OCI-LY1 (cell line): ENCODE data around the gene COX14.

Experiments
- H2AFZ ChIP-seq: fragments of 200-600 bp; sonication (generic), shearing (Covaris generic); 2 replicates; pipeline ENCODE4 v1.6.0; 2014; ENCODE audit warnings: antibody characterized with exemption, mild to moderate bottlenecking, low read length
- H3F3A ChIP-seq: fragments of 200-600 bp; sonication (generic), shearing (Covaris generic); 2 replicates; pipeline ENCODE4 v1.6.0; 2014; ENCODE audit warnings: mild to moderate bottlenecking, antibody characterized with exemption, low read length, moderate library complexity; ENCODE audit not compliant: insufficient read depth
- H3K27ac ChIP-seq: fragments of 200-600 bp; sonication (generic); 2 replicates; pipeline ENCODE4 v1.5.1; 2014; ENCODE audit warnings: low read length, mixed run types, mild to moderate bottlenecking, low read depth; ENCODE audit not compliant: poor library complexity, severe bottlenecking
- H3K27me3 ChIP-seq: fragments of 200-600 bp; sonication (generic); 2 replicates; pipeline ENCODE4 v1.6.0; 2014; ENCODE audit warnings: antibody characterized with exemption, mild to moderate bottlenecking, low read length, moderate library complexity; ENCODE audit not compliant: insufficient read depth
- H3K36me3 ChIP-seq: fragments of 200-600 bp; sonication (generic); 2 replicates; pipeline ENCODE4 v1.6.1; 2014; ENCODE audit warnings: mild to moderate bottlenecking, antibody characterized with exemption, low read length, moderate library complexity, mixed read lengths; ENCODE audit not compliant: insufficient read depth
- H3K4me1 ChIP-seq: fragments of 200-600 bp; sonication (generic); 2 replicates; pipeline ENCODE4 v1.5.1; 2014; ENCODE audit warnings: mild to moderate bottlenecking, low read length, moderate library complexity; ENCODE audit not compliant: insufficient read depth, severe bottlenecking
- H3K4me2 ChIP-seq: fragments of 200-600 bp; sonication (generic), shearing (Covaris generic); 2 replicates; pipeline ENCODE4 v1.6.1; 2014; ENCODE audit warnings: low read length
- H3K4me3 ChIP-seq: fragments of 200-600 bp; sonication (generic); 2 replicates; pipeline ENCODE4 v1.5.1; 2014; ENCODE audit warnings: low read length, low read depth, mild to moderate bottlenecking, mixed read lengths; ENCODE audit not compliant: poor library complexity, severe bottlenecking
- H3K79me2 ChIP-seq: fragments of 200-600 bp; shearing (Covaris generic); 2 replicates; pipeline ENCODE4 v1.6.1; 2016; ENCODE audit warnings: mixed run types, low read length, mixed read lengths; ENCODE audit not compliant: insufficient read depth
- H3K9ac ChIP-seq: fragments of 200-600 bp; sonication (generic), shearing (Covaris generic); 2 replicates; pipeline ENCODE4 v1.6.1; 2014; ENCODE audit warnings: mild to moderate bottlenecking, low read length, mixed read lengths
- H3K9me2 ChIP-seq: fragments of 200-600 bp; sonication (generic), shearing (Covaris generic); 2 replicates; pipeline ENCODE4 v1.6.1; 2014; ENCODE audit warnings: low read depth, mild to moderate bottlenecking, low read length, mixed read lengths
- H3K9me3 ChIP-seq: fragments of 200-600 bp; shearing (Covaris generic); 2 replicates; pipeline ENCODE4 v1.6.1; 2014; ENCODE audit warnings: low read length, mixed read lengths
- H4K20me1 ChIP-seq: fragments of 200-600 bp; sonication (generic), shearing (Covaris generic); 2 replicates; pipeline ENCODE4 v1.6.0; 2016; ENCODE audit warnings: mild to moderate bottlenecking, low read length; ENCODE audit not compliant: insufficient read depth
- CTCF ChIP-seq: fragments of 200-600 bp; sonication (generic), shearing (Covaris generic); IDR thresholded peaks from 2 replicates; pipeline ENCODE4 v1.5.1; 2017; ENCODE audit warnings: mild to moderate bottlenecking, antibody characterized with exemption, low read length, moderate library complexity, mixed read lengths
- EZH2 ChIP-seq: fragments of 200-600 bp; sonication (generic), shearing (Covaris generic); IDR thresholded peaks from 2 replicates; pipeline ENCODE4 v1.8.0; 2017; ENCODE audit warnings: borderline replicate concordance, mixed run types, mild to moderate bottlenecking, antibody characterized with exemption, low read length, moderate library complexity, mixed read lengths

COX14 gene

GRCh38 chr12:50156641-50157040, 44.6 kb downstream of the COX14 start:
- H3F3A ChIP-seq: no peaks in the 10 kb centered on the region
- H3K27ac ChIP-seq: no peak overlapping the region

GRCh38 chr12:50157259-50157658, 45.2 kb downstream of the COX14 start:
- H3F3A ChIP-seq: no peaks in the 10 kb centered on the region
- H3K9ac ChIP-seq: no peak overlapping the region
- H3K79me2 ChIP-seq: peaks cover 21% of the 10 kb centered on the region

More at GRCh38 chr12:50156641-50157040, 44.6 kb downstream of the COX14 start:
- Histone ChIP-seq H3K36me3 (peaks cover 14% of the 10 kb centered on the region), H3K9me3 (no peaks in the 10 kb centered on the region), H4K20me1 (no peaks in the 10 kb centered on the region), H3K4me3 (no peak overlapping the region), H2AFZ (no peak overlapping the region), H3K9me2 (no peaks in the 10 kb centered on the region), H3K27me3 (no peaks in the 10 kb centered on the region), H3K79me2 (peaks cover 21% of the 10 kb centered on the region), H3K4me2 (no peak overlapping the region), H3K4me1 (no peaks in the 10 kb centered on the region), H3K9ac (no peak overlapping the region)
- TF ChIP-seq EZH2 (no peak), CTCF (no peak)

GRCh38 chr12:50160643-50161042, 48.6 kb downstream of the COX14 start:
- peaks cover 14% of the 10 kb centered on the region for H3K36me3 ChIP-seq
- no peak overlapping the region for H3K27ac ChIP-seq
- H3F3A ChIP-seq: no peaks in the 10 kb centered on the region
- H3K4me1 ChIP-seq: peaks cover 2% of the 10 kb centered on the region
- H3K27me3 ChIP-seq: no peaks in the 10 kb centered on the region
- no peak overlapping the region for H3K9ac ChIP-seq
- no peak overlapping the region for H3K4me2 ChIP-seq
- H2AFZ ChIP-seq: no peak overlapping the region
- no peaks in the 10 kb centered on the region for H3K9me2 ChIP-seq
- H3K79me2 ChIP-seq: peaks cover 33% of the 10 kb centered on the region
- TF ChIP-seq CTCF: no peak
- no peak for TF ChIP-seq EZH2
- H3K4me3 ChIP-seq: no peak overlapping the region
- no peaks in the 10 kb centered on the region for H3K9me3 ChIP-seq
- H4K20me1 ChIP-seq: no peaks in the 10 kb centered on the region

More at GRCh38 chr12:50157259-50157658, 45.2 kb downstream of the COX14 start:
- Histone ChIP-seq H2AFZ (no peak overlapping the region), H3K9me2 (no peaks in the 10 kb centered on the region), H3K36me3 (peaks cover 14% of the 10 kb centered on the region), H3K27ac (no peak overlapping the region), H3K4me3 (no peak overlapping the region), H4K20me1 (no peaks in the 10 kb centered on the region), H3K9me3 (no peaks in the 10 kb centered on the region), H3K4me2 (no peak overlapping the region), H3K4me1 (no peaks in the 10 kb centered on the region), H3K27me3 (no peaks in the 10 kb centered on the region)
- no peak for TF ChIP-seq CTCF
